Astrocyte of the hippocampus (primary cell): ENCODE data around the gene CD200R1L.

Experiments
- DNase-seq: peaks from one replicate; pipeline ENCODE4 v3.0.0; 2011; ENCODE audit warnings: low read depth, low spot score

CD200R1L gene

GRCh38 chr3:112791736-112792135 is 54.9 kb downstream of the CD200R1L start:
- no peak for DNase-seq

GRCh38 chr3:112789787-112790186 is 56.9 kb downstream of the CD200R1L start:
- no peak for DNase-seq

GRCh38 chr3:112786881-112787579 is 59.6 kb downstream of the CD200R1L start:
- no peak for DNase-seq

GRCh38 chr3:112786002-112786590 is 60.6 kb downstream of the CD200R1L start:
- DNase-seq, result peak; percentile 27

- no peak for DNase-seq
Measured at GRCh38 chr3:112785321-112786001, 61.2 kb downstream of the CD200R1L start.

- no peak for DNase-seq
Measured at GRCh38 chr3:112782491-112782890, 64.2 kb downstream of the CD200R1L start.

- DNase-seq, result no peak
Measured at GRCh38 chr3:112781599-112781998, 65.1 kb downstream of the CD200R1L start.

- no peak for DNase-seq
Measured at GRCh38 chr3:112779558-112780480, 66.8 kb downstream of the CD200R1L start.

GRCh38 chr3:112779011-112779410 is 67.7 kb downstream of the CD200R1L start:
- DNase-seq, result no peak

GRCh38 chr3:112778353-112778948 is 68.2 kb downstream of the CD200R1L start:
- DNase-seq, result peak; percentile 36

- no peak for DNase-seq
Measured at GRCh38 chr3:112777811-112778210, 68.9 kb downstream of the CD200R1L start.

GRCh38 chr3:112776836-112777235 is 69.8 kb downstream of the CD200R1L start:
- no peak for DNase-seq

- DNase-seq, result no peak
Measured at GRCh38 chr3:112776000-112776399, 70.7 kb downstream of the CD200R1L start.

GRCh38 chr3:112775011-112775742 is 71.5 kb downstream of the CD200R1L start:
- DNase-seq, result no peak

GRCh38 chr3:112774293-112774926 is 72.3 kb downstream of the CD200R1L start:
- DNase-seq, result no peak

GRCh38 chr3:112773864-112774263 is 72.8 kb downstream of the CD200R1L start:
- DNase-seq, result no peak

- DNase-seq, result no peak
Measured at GRCh38 chr3:112770951-112771350, 75.7 kb downstream of the CD200R1L start.

- no peak for DNase-seq
Measured at GRCh38 chr3:112770032-112770626, 76.5 kb downstream of the CD200R1L start.

GRCh38 chr3:112769286-112769978 is 77.2 kb downstream of the CD200R1L start:
- no peak for DNase-seq
